ENCODE results near the gene ZFP90.
A peak's percentile ranks its signal among the peaks of the same experiment; 100 is the strongest.

Gene ZFP90

GRCh38 chr16:68548947-68549346 lies 9.9 kb downstream of the ZFP90 start:
- TF ChIP-seq FOXM1 (IDR thresholded peaks at IDR 0.05; ENCODE audit: borderline replicate concordance, low read depth) (no peak), ZBTB7A (IDR thresholded peaks at IDR 0.05; ENCODE audit: low read depth) (no peak), CEBPB (IDR thresholded peaks at IDR 0.05) (no peak), YY1 (IDR thresholded peaks at IDR 0.05; ENCODE audit: low read depth) (no peak)

- TF ChIP-seq EGR1 (IDR thresholded peaks at IDR 0.05) (no peak), TAF1 (IDR thresholded peaks at IDR 0.05; ENCODE audit: low read depth) (no peak)
Observed at GRCh38 chr16:68553186-68553585, 14.1 kb downstream of the ZFP90 start.

- TF ChIP-seq TEAD4 (IDR thresholded peaks at IDR 0.05): no peak
- TF ChIP-seq TCF12 (IDR thresholded peaks at IDR 0.05; ENCODE audit: low read depth): no peak
- no peak for TF ChIP-seq EGR1 (IDR thresholded peaks at IDR 0.05)
Observed at GRCh38 chr16:68563631-68564381, 24.7 kb downstream of the ZFP90 start.

- TF ChIP-seq REST (IDR thresholded peaks at IDR 0.05; ENCODE audit: low read depth) (no peak), USF1 (IDR thresholded peaks at IDR 0.05) (peak; percentile 72)
Observed at GRCh38 chr16:68564382-68564985, 25.4 kb downstream of the ZFP90 start.

GRCh38 chr16:68574479-68574878 lies 35.4 kb downstream of the ZFP90 start:
- TF ChIP-seq YY1 (IDR thresholded peaks at IDR 0.05; ENCODE audit: low read depth) (no peak), TCF12 (IDR thresholded peaks at IDR 0.05; ENCODE audit: low read depth) (no peak), RAD21 (IDR thresholded peaks at IDR 0.05; ENCODE audit: low read depth) (no peak), ZBTB7A (IDR thresholded peaks at IDR 0.05; ENCODE audit: low read depth) (no peak), REST (IDR thresholded peaks at IDR 0.05; ENCODE audit: low read depth) (no peak), FOXM1 (IDR thresholded peaks at IDR 0.05; ENCODE audit: borderline replicate concordance, low read depth) (no peak), USF1 (IDR thresholded peaks at IDR 0.05) (no peak), EGR1 (IDR thresholded peaks at IDR 0.05) (no peak), TEAD4 (IDR thresholded peaks at IDR 0.05) (no peak), TAF1 (IDR thresholded peaks at IDR 0.05; ENCODE audit: low read depth) (no peak), MAX (IDR thresholded peaks at IDR 0.05) (no peak), EP300 (IDR thresholded peaks at IDR 0.05; ENCODE audit: borderline replicate concordance) (no peak), NFIC (IDR thresholded peaks at IDR 0.05) (no peak), CREB1 (IDR thresholded peaks at IDR 0.05; ENCODE audit: low read depth) (no peak), CEBPB (IDR thresholded peaks at IDR 0.05) (no peak)

GRCh38 chr16:68575082-68575481 lies 36.0 kb downstream of the ZFP90 start:
- TF ChIP-seq RAD21 (IDR thresholded peaks at IDR 0.05; ENCODE audit: low read depth) (no peak), NFIC (IDR thresholded peaks at IDR 0.05) (no peak), CREB1 (IDR thresholded peaks at IDR 0.05; ENCODE audit: low read depth) (no peak), ZBTB7A (IDR thresholded peaks at IDR 0.05; ENCODE audit: low read depth) (no peak), USF1 (IDR thresholded peaks at IDR 0.05) (no peak), FOXM1 (IDR thresholded peaks at IDR 0.05; ENCODE audit: borderline replicate concordance, low read depth) (no peak), YY1 (IDR thresholded peaks at IDR 0.05; ENCODE audit: low read depth) (no peak), EP300 (IDR thresholded peaks at IDR 0.05; ENCODE audit: borderline replicate concordance) (no peak), TAF1 (IDR thresholded peaks at IDR 0.05; ENCODE audit: low read depth) (no peak), CEBPB (IDR thresholded peaks at IDR 0.05) (no peak), REST (IDR thresholded peaks at IDR 0.05; ENCODE audit: low read depth) (no peak), TCF12 (IDR thresholded peaks at IDR 0.05; ENCODE audit: low read depth) (no peak), EGR1 (IDR thresholded peaks at IDR 0.05) (no peak), MAX (IDR thresholded peaks at IDR 0.05) (no peak), TEAD4 (IDR thresholded peaks at IDR 0.05) (no peak)

Data from Ishikawa (cell line).